ENCODE data around the gene C16orf96.

C16orf96 gene

GRCh38 chr16:4556112-4556511 is at the start of gene C16orf96:
TSS of gene C16orf96 (plus strand) at chr16:4556340. CDS start at chr16:4556490, 150 bp downstream.
- TF ChIP-seq GATA3 (IDR thresholded peaks at IDR 0.05; ENCODE audit: low read depth, low read length) (no peak), GATA2 (IDR thresholded peaks at IDR 0.05; ENCODE audit: low read depth, low read length) (no peak)

DNA sequence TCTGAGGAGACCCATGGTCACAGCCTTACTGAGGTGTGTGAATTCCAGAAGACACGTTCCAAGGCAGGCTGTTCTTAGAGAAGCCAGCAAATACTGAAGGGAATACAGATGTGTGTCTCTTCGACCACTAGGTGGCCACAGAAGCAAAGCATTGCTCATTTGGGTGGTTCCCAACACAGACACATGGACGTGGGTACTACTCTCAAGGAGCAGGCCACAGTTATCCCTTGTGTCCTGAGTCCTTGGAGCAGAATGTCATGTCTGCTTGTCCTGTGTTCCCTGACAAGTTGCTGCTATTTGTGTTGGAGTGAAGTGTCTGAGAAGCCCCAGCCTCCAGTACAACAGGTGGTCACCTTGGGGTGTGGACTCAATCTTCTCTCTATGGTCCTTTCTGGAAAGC is 49.7 kb upstream of the C16orf96 start:
- no peak for TF ChIP-seq GATA2 (IDR thresholded peaks at IDR 0.05; ENCODE audit: low read depth, low read length)
- no peak for TF ChIP-seq GATA3 (IDR thresholded peaks at IDR 0.05; ENCODE audit: low read depth, low read length)

DNA sequence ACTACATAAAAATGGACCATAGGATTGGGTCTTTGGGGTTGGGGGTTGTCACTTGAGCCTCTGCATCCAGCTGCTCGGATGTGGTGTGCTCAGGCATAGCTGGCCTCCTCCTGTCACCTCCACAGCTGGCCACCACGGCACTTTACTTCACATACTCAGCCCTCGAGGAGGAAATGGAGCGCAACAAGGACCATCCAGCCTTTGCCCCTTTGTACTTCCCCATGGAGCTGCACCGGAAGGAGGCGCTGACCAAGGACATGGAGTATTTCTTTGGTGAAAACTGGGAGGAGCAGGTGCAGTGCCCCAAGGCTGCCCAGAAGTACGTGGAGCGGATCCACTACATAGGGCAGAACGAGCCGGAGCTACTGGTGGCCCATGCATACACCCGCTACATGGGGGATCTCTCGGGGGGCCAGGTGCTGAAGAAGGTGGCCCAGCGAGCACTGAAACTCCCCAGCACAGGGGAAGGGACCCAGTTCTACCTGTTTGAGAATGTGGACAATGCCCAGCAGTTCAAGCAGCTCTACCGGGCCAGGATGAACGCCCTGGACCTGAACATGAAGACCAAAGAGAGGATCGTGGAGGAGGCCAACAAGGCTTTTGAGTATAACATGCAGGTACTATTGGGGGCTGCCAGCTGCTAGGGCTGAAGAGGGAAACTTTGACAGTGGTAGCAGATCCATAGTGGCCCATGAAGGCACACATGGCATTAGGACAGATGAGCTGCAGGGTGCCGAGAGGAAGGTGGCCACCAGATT is 48.4 kb upstream of the C16orf96 start:
- no peak for TF ChIP-seq GATA2 (IDR thresholded peaks at IDR 0.05; ENCODE audit: low read depth, low read length)
- no peak for TF ChIP-seq GATA3 (IDR thresholded peaks at IDR 0.05; ENCODE audit: low read depth, low read length)

DNA sequence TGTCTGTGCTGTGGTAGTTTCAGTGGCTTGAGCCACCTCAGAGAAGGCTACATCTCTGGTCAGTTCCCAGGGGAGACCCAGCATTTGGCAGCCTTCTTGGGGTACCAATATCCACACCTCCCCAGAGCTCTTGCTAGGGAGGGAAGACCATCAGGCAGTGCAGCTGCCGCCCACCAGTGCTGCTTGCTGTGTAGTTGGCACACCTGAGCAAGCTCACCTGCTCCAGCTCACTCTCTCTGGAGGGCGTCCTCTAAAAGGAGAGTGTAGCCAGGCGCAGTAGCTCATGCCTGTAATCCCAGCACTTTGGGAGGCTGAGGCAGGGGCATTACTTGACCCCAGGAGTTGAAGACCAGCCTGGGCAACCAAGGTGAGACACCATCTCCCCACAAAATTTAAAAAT is 47.3 kb upstream of the C16orf96 start:
- TF ChIP-seq GATA3 (IDR thresholded peaks at IDR 0.05; ENCODE audit: low read depth, low read length) (no peak), GATA2 (IDR thresholded peaks at IDR 0.05; ENCODE audit: low read depth, low read length) (no peak)

GRCh38 chr16:4509420-4509819 is 46.7 kb upstream of the C16orf96 start:
- no peak for TF ChIP-seq GATA2 (IDR thresholded peaks at IDR 0.05; ENCODE audit: low read depth, low read length)
- no peak for TF ChIP-seq GATA3 (IDR thresholded peaks at IDR 0.05; ENCODE audit: low read depth, low read length)

GRCh38 chr16:4510131-4510530 is 46.0 kb upstream of the C16orf96 start:
- no peak for TF ChIP-seq GATA2 (IDR thresholded peaks at IDR 0.05; ENCODE audit: low read depth, low read length)
- no peak for TF ChIP-seq GATA3 (IDR thresholded peaks at IDR 0.05; ENCODE audit: low read depth, low read length)

DNA sequence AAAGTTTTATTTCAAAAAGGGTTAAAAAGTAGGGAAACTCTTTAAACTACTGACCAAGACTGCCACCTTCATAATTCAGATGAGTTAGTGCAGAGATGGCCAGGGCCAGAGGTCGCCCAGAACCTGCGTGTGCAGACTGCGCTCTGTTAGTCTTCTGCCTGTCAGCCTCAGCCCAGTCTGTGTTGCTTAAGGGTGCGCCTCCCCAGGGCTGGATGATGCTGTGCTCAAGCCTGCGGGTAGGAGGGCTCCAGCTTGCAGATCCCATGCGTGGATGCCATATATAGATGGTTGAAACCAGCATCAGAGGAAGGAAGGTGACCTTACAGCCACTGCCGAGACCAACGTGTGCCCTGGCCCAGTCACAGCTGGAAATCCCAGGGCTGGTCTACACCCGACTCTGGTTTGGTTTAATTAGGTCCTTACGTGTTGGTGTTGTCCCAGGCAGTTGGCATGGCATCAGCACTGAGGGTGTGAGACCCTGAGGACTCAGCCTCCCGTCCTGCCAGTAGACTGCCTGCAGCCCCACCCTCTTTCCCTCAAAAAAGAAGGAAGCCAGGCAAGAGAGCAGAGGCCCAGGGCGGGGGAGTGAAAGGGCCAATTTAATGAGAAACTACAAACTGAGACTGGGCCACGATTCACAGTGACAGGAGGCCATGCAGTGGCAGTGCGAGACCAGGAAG is 45.3 kb upstream of the C16orf96 start:
- TF ChIP-seq GATA2 (IDR thresholded peaks at IDR 0.05; ENCODE audit: low read depth, low read length) = no peak
- TF ChIP-seq GATA3 (IDR thresholded peaks at IDR 0.05; ENCODE audit: low read depth, low read length) = no peak

DNA sequence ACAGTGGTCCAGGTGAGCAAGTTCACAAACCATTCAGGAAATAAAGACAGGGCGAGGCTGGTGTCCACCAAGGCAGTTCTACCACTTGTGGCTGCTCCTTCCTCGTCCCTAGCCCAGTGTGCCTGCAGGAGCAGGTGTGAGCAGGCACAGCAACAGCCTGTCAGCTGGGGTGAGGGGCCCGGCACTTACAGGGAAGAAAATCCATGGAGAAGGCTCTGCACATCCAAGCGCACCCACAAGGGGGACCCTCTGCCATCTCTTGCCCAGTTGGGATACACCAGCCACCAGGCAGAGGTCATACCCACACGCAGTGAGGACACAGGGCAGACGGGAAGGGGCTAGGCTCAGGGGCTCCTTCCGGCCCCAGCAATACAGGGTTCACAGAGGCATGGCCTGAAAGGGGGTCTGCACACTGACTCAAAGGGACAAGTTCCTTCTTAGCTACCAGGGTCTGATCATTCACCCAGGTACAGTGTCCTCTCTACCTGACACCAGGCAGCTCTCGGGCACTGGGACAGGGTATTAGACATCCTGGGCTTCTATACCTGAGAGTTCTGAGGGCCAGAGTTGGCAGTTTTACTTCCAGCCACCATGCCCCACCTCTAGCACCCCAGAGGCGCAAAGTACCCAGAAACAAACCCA is 44.6 kb upstream of the C16orf96 start:
- TF ChIP-seq GATA3 (IDR thresholded peaks at IDR 0.05; ENCODE audit: low read depth, low read length) (no peak), GATA2 (IDR thresholded peaks at IDR 0.05; ENCODE audit: low read depth, low read length) (no peak)

GRCh38 chr16:4512473-4512872 is 43.7 kb upstream of the C16orf96 start:
- TF ChIP-seq GATA3 (IDR thresholded peaks at IDR 0.05; ENCODE audit: low read depth, low read length) (no peak), GATA2 (IDR thresholded peaks at IDR 0.05; ENCODE audit: low read depth, low read length) (no peak)

GRCh38 chr16:4513086-4513860 is 42.9 kb upstream of the C16orf96 start:
- TF ChIP-seq GATA2 (IDR thresholded peaks at IDR 0.05; ENCODE audit: low read depth, low read length) (no peak), GATA3 (IDR thresholded peaks at IDR 0.05; ENCODE audit: low read depth, low read length) (no peak)

- TF ChIP-seq GATA2 (IDR thresholded peaks at IDR 0.05; ENCODE audit: low read depth, low read length) (no peak), GATA3 (IDR thresholded peaks at IDR 0.05; ENCODE audit: low read depth, low read length) (no peak)
These were observed 42.3 kb upstream of the C16orf96 start for GRCh38 chr16:4513881-4514280.

GRCh38 chr16:4514606-4515005 is 41.5 kb upstream of the C16orf96 start:
- TF ChIP-seq GATA3 (IDR thresholded peaks at IDR 0.05; ENCODE audit: low read depth, low read length) (no peak), GATA2 (IDR thresholded peaks at IDR 0.05; ENCODE audit: low read depth, low read length) (no peak)

GRCh38 chr16:4515611-4516233 is 40.4 kb upstream of the C16orf96 start:
- TF ChIP-seq GATA2 (IDR thresholded peaks at IDR 0.05; ENCODE audit: low read depth, low read length) = no peak
- no peak for TF ChIP-seq GATA3 (IDR thresholded peaks at IDR 0.05; ENCODE audit: low read depth, low read length)
